ENCODE results near the gene DIP2C.
"Not testable (repeated sequence)": the region's sequence is repeated elsewhere in the genome, so short reads cannot be mapped to it uniquely, and the experiment has no call there.

The DIP2C gene

GRCh38 chr10:282294-283139 lies 407.0 kb downstream of the DIP2C start:
- DNase-seq: no peak

GRCh38 chr10:279655-280054 lies 409.8 kb downstream of the DIP2C start:
- DNase-seq: no peak

- DNase-seq: no peak
Measured at GRCh38 chr10:279232-279631, 410.2 kb downstream of the DIP2C start.

GRCh38 chr10:278707-279106 lies 410.8 kb downstream of the DIP2C start:
- DNase-seq: no peak

- no peak for DNase-seq
Measured at GRCh38 chr10:277963-278362, 411.5 kb downstream of the DIP2C start.

GRCh38 chr10:275680-276079 lies 413.8 kb downstream of the DIP2C start:
- DNase-seq: no peak

GRCh38 chr10:274866-275265 lies 414.6 kb downstream of the DIP2C start:
- DNase-seq: no peak

GRCh38 chr10:273088-273487 lies 416.4 kb downstream of the DIP2C start:
- DNase-seq: no peak

- DNase-seq: no peak
Measured at GRCh38 chr10:271722-272121, 417.7 kb downstream of the DIP2C start.

GRCh38 chr10:271201-271600 lies 418.3 kb downstream of the DIP2C start:
- no peak for DNase-seq

GRCh38 chr10:269440-270074 lies 419.9 kb downstream of the DIP2C start:
- no peak for DNase-seq

- DNase-seq: no peak
Measured at GRCh38 chr10:267705-268104, 421.8 kb downstream of the DIP2C start.

GRCh38 chr10:266974-267425 lies 422.5 kb downstream of the DIP2C start:
- no peak for DNase-seq

GRCh38 chr10:265816-266588 lies 423.5 kb downstream of the DIP2C start:
- DNase-seq: not testable (repeated sequence)

- not testable (repeated sequence) for DNase-seq
Measured at GRCh38 chr10:265074-265440, 424.4 kb downstream of the DIP2C start.

- not testable (repeated sequence) for DNase-seq
Measured at GRCh38 chr10:264160-265073, 425.1 kb downstream of the DIP2C start.

GRCh38 chr10:260819-261429 lies 428.5 kb downstream of the DIP2C start:
- DNase-seq: no peak

- no peak for DNase-seq
Measured at GRCh38 chr10:251982-252582, 437.4 kb downstream of the DIP2C start.

- DNase-seq: no peak
Measured at GRCh38 chr10:248307-248706, 441.2 kb downstream of the DIP2C start.

GRCh38 chr10:247480-247879 lies 442.0 kb downstream of the DIP2C start:
- DNase-seq: no peak

GRCh38 chr10:246431-246830 lies 443.0 kb downstream of the DIP2C start:
- no peak for DNase-seq

GRCh38 chr10:244227-244626 lies 445.2 kb downstream of the DIP2C start:
- DNase-seq: no peak
